ENCODE data around the gene PTGS2. TPM values are rescaled to one million over a fixed set of nuclear protein-coding genes. Genes with fewer than 3 reads are reported as not detected.

The PTGS2 gene
- total RNA-seq, 2 donors from 2014 or later = 12.7 to 16.9 TPM

- TF ChIP-seq CTCF (IDR thresholded peaks at IDR 0.05) = no peak
- Histone ChIP-seq H3K4me3 (no peak overlapping the region), H3K4me1 (ENCODE audit: control insufficient read depth in 1 of 2, low read depth in 2 of 2) (no peaks in the 10 kb centered on the region), H3K27ac (no peak overlapping the region), H3K36me3 (no peaks in the 10 kb centered on the region), H3K27me3 (replicated peaks; ENCODE audit: insufficient read depth) (no peaks in the 10 kb centered on the region), H3K9me3 (peaks cover 4% of the 10 kb centered on the region)
- ATAC-seq (ENCODE audit: insufficient number of reproducible peaks, low FRiP score, low read depth) (no peak), DNase-seq (ENCODE audit: low spot score) (no peak)
Observed at GRCh38 chr1:186689907-186690306, 9.7 kb upstream of the PTGS2 start.

GRCh38 chr1:186689376-186689775 lies 9.2 kb upstream of the PTGS2 start:
- no peaks in the 10 kb centered on the region for H3K27me3 ChIP-seq (replicated peaks; ENCODE audit: insufficient read depth)
- DNase-seq (ENCODE audit: low spot score) (no peak), ATAC-seq (ENCODE audit: insufficient number of reproducible peaks, low FRiP score, low read depth) (no peak)
- TF ChIP-seq CTCF (IDR thresholded peaks at IDR 0.05) = no peak
- H3K4me1 ChIP-seq (ENCODE audit: control insufficient read depth in 1 of 2, low read depth in 2 of 2) = no peaks in the 10 kb centered on the region
- H3K36me3 ChIP-seq = no peaks in the 10 kb centered on the region
- H3K27ac ChIP-seq = no peak overlapping the region
- H3K4me3 ChIP-seq = no peak overlapping the region
- peaks cover 4% of the 10 kb centered on the region for H3K9me3 ChIP-seq

GRCh38 chr1:186683652-186684410 lies 3.6 kb upstream of the PTGS2 start:
- Histone ChIP-seq H3K27ac (no peak overlapping the region), H3K36me3 (no peaks in the 10 kb centered on the region), H3K4me3 (no peak overlapping the region), H3K27me3 (replicated peaks; ENCODE audit: insufficient read depth) (no peaks in the 10 kb centered on the region), H3K9me3 (peaks cover 4% of the 10 kb centered on the region), H3K4me1 (ENCODE audit: control insufficient read depth in 1 of 2, low read depth in 2 of 2) (peaks cover 0 to 17% of the 10 kb centered on the region in 2 donors)
- DNase-seq (ENCODE audit: low spot score) (no peak), ATAC-seq (ENCODE audit: insufficient number of reproducible peaks, low FRiP score, low read depth) (no peak)
- no peak for TF ChIP-seq CTCF (IDR thresholded peaks at IDR 0.05)

GRCh38 chr1:186682736-186683135 lies 2.5 kb upstream of the PTGS2 start:
- Histone ChIP-seq H3K4me3 (peak overlapping the region; percentile 13), H3K27ac (no peak overlapping the region), H3K9me3 (peaks cover 4% of the 10 kb centered on the region), H3K4me1 (ENCODE audit: control insufficient read depth in 1 of 2, low read depth in 2 of 2) (peaks cover 0 to 17% of the 10 kb centered on the region in 2 donors), H3K27me3 (replicated peaks; ENCODE audit: insufficient read depth) (no peaks in the 10 kb centered on the region), H3K36me3 (no peaks in the 10 kb centered on the region)
- no peak for TF ChIP-seq CTCF (IDR thresholded peaks at IDR 0.05)
- DNase-seq (ENCODE audit: low spot score) = no peak
- no peak for ATAC-seq (ENCODE audit: insufficient number of reproducible peaks, low FRiP score, low read depth)

- TF ChIP-seq CTCF (IDR thresholded peaks at IDR 0.05) = no peak
- Histone ChIP-seq H3K27ac (no peak overlapping the region), H3K4me3 (peak overlapping the region; percentile 77), H3K4me1 (ENCODE audit: control insufficient read depth in 1 of 2, low read depth in 2 of 2) (peaks cover 0 to 17% of the 10 kb centered on the region in 2 donors), H3K9me3 (no peaks in the 10 kb centered on the region), H3K27me3 (replicated peaks; ENCODE audit: insufficient read depth) (no peaks in the 10 kb centered on the region), H3K36me3 (peaks cover 5% of the 10 kb centered on the region)
- ATAC-seq (ENCODE audit: insufficient number of reproducible peaks, low FRiP score, low read depth) = no peak
- DNase-seq (ENCODE audit: low spot score) = no peak
Observed at GRCh38 chr1:186681801-186682200, 1.6 kb upstream of the PTGS2 start.

Measured in thoracic aorta (tissue), 2 donors.